Measurements from ENCODE around the gene ABHD2.

ABHD2 gene

DNA sequence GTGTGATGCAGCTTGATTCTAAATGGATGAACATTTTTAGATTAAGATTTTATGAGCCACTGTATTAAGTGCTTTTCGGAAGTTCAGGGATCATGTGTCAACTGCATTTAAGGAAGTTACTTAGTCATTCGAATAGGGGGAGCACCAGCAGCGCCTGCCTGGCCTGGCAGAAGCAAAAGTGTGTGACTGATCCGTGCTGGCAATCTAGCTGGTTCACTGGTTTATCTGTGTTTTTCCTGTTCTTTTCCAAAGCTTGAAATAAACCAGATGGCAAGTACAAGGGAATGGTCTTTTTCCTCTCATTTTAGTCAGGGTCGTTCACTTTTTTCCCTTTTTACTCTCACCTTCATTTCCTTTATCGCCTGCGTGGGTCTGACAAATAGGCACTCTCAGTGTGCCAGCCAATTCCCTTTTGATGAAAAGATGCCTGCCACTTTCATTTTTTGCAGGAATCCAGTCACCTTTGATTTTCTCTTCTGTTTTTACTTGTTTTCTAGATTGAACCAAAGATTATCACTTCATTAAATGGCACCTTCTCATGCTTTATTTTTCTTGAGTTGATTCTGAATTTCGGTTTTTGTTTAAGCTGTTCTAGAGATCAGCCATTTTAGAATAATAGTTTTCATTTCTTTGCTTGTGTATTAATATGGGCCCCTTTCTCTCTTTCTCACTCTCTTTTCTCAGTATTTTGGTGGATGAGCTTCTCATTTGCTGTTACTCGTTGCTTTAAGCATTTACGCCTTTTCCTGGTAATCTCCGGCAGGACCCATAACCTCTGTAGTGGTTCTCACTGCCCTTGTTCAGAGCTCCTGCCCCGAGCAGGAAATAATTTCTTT, 2.8 kb downstream of the ABHD2 start:
- Histone ChIP-seq H3K9me3 (ENCODE audit: control insufficient read depth, low read depth, low read length) (no peaks in the 10 kb centered on the region), H3K36me3 (ENCODE audit: control insufficient read depth, low read depth, low read length) (no peaks in the 10 kb centered on the region), H3K27me3 (ENCODE audit: control insufficient read depth, insufficient read depth, low read length) (no peaks in the 10 kb centered on the region), H3K9ac (ENCODE audit: low read length) (no peak overlapping the region), H3K4me1 (ENCODE audit: control insufficient read depth, low read depth, low read length) (peaks cover 12% of the 10 kb centered on the region), H3K4me3 (ENCODE audit: low read length) (no peak overlapping the region), H3K27ac (ENCODE audit: low read length) (no peak overlapping the region)

DNA sequence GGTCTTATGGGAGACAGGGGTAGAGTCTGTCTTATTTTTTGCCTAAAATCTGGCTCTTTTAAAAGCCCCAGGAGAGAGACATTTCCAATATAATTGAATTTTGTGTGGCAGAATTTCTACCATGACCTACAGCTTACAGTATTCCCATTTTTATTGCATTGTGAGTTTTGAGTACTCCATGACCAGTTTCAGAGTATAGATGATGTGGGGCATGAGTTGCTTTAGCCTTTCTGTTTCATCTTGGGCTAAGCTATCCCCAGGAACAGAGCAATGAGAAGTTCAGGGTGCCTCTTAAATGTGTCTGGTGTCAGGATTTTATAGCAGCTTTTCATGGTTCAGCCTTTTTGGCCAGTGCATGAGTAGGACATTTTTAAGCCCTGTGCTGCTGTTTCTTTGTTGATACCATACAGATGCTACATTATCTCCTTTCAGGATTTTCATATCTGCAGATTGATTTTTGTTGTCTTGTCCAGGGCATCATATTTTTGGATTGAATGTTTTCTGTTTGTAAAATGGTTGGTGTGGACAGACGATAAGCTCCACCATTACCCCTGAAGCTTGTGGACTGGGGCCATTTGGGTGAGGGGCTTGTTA, 3.5 kb downstream of the ABHD2 start:
- H3K9ac ChIP-seq (ENCODE audit: low read length) = no peak overlapping the region

DNA sequence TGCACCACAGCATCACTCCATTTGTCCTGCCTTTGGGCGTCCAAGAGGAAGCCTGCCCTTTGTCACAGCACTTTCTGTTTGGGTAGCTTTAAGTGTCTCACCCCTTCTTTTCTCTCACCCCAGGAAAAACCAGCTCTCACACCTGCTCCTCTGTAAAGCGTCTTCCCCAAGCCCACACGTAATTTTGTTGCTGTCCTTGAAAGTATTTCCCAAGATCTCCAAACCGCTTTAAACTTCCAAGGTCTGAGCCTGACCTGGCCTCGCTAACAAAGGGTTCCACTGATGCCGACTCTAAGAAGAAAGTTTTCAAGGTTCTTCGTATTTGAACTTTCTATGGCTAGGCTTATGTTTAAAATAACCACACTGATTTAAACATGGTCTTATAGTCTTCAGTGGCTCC, 5.3 kb downstream of the ABHD2 start:
- H3K27ac ChIP-seq (ENCODE audit: low read length) = no peak overlapping the region
- H3K27me3 ChIP-seq (ENCODE audit: control insufficient read depth, insufficient read depth, low read length) = no peaks in the 10 kb centered on the region
- no peak overlapping the region for H3K4me3 ChIP-seq (ENCODE audit: low read length)
- no peaks in the 10 kb centered on the region for H3K36me3 ChIP-seq (ENCODE audit: control insufficient read depth, low read depth, low read length)
- no peaks in the 10 kb centered on the region for H3K9me3 ChIP-seq (ENCODE audit: control insufficient read depth, low read depth, low read length)
- no peak overlapping the region for H3K9ac ChIP-seq (ENCODE audit: low read length)
- peaks cover 4% of the 10 kb centered on the region for H3K4me1 ChIP-seq (ENCODE audit: control insufficient read depth, low read depth, low read length)

More for the DNA sequence above, 3.5 kb downstream of the ABHD2 start:
- H3K4me3 ChIP-seq (ENCODE audit: low read length) = no peak overlapping the region
- H3K36me3 ChIP-seq (ENCODE audit: control insufficient read depth, low read depth, low read length) = no peaks in the 10 kb centered on the region
- no peak overlapping the region for H3K27ac ChIP-seq (ENCODE audit: low read length)
- no peaks in the 10 kb centered on the region for H3K27me3 ChIP-seq (ENCODE audit: control insufficient read depth, insufficient read depth, low read length)
- H3K4me1 ChIP-seq (ENCODE audit: control insufficient read depth, low read depth, low read length) = peaks cover 12% of the 10 kb centered on the region
- H3K9me3 ChIP-seq (ENCODE audit: control insufficient read depth, low read depth, low read length) = no peaks in the 10 kb centered on the region

DNA sequence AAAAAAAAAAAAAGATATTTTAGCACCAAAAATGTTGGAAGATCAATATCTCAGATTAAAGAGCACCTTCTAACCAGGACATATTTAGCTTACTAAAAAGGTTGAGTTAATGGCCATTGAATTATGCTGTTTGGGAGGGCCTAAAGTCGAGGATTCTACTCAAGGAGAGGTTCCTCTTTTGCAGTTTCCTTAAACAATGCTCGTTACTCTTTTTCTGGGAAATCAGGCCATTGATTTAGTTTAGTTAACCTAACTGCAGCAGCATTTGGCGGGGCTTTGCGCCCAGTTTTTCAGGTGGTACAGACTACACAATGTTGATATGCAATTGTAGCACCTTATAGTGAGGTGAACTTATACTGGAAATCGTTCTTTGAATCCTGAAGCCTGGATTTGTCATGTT, 6.8 kb downstream of the ABHD2 start:
- H3K27me3 ChIP-seq (ENCODE audit: control insufficient read depth, insufficient read depth, low read length) = no peaks in the 10 kb centered on the region
- no peaks in the 10 kb centered on the region for H3K4me1 ChIP-seq (ENCODE audit: control insufficient read depth, low read depth, low read length)
- no peak overlapping the region for H3K9ac ChIP-seq (ENCODE audit: low read length)
- H3K27ac ChIP-seq (ENCODE audit: low read length) = no peak overlapping the region
- H3K36me3 ChIP-seq (ENCODE audit: control insufficient read depth, low read depth, low read length) = no peaks in the 10 kb centered on the region
- H3K9me3 ChIP-seq (ENCODE audit: control insufficient read depth, low read depth, low read length) = no peaks in the 10 kb centered on the region
- no peak overlapping the region for H3K4me3 ChIP-seq (ENCODE audit: low read length)

DNA sequence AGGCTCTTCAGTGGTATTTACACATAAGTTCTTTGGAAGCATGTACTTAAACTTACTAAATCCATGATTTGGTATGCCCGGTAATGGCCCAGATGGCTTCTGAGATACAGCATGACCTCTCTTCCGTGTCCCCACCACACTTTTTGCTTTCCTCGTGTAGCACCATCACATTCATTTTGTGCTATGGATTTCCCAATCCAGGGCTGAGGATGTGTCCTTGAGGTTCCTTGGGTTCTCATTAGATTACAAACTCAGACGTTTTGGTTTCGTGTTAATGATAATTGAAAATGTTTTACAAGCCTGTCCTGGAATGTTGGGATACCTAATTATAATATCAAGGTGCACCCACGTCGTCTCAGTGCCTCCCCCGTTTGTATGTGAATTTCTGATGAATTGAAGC, 7.3 kb downstream of the ABHD2 start:
- Histone ChIP-seq H3K36me3 (ENCODE audit: control insufficient read depth, low read depth, low read length) (no peaks in the 10 kb centered on the region), H3K27ac (ENCODE audit: low read length) (no peak overlapping the region), H3K4me3 (ENCODE audit: low read length) (no peak overlapping the region), H3K4me1 (ENCODE audit: control insufficient read depth, low read depth, low read length) (no peaks in the 10 kb centered on the region), H3K9me3 (ENCODE audit: control insufficient read depth, low read depth, low read length) (no peaks in the 10 kb centered on the region), H3K27me3 (ENCODE audit: control insufficient read depth, insufficient read depth, low read length) (no peaks in the 10 kb centered on the region), H3K9ac (ENCODE audit: low read length) (no peak overlapping the region)

DNA sequence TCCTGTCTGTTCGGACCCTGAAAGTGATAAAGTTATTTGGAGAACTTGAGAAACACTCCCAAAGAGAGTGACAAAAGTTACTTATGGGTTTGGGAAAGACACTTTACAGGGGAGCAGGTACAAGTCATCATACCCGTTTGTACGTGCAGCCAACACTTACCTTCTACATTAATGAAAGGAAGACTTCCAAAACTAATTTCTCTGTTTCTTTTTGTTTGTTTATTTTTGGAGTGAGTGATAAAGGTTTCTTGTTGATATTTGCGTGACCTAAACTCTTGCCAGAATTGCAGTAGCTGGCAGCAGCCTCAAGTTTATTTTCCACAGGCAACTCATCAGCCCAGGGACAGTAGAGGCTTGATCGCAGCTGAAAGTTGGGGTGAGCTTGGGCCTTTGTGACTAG, 8.4 kb downstream of the ABHD2 start:
- H3K36me3 ChIP-seq (ENCODE audit: control insufficient read depth, low read depth, low read length) = no peaks in the 10 kb centered on the region
- H3K27ac ChIP-seq (ENCODE audit: low read length) = no peak overlapping the region
- no peaks in the 10 kb centered on the region for H3K4me1 ChIP-seq (ENCODE audit: control insufficient read depth, low read depth, low read length)
- no peaks in the 10 kb centered on the region for H3K9me3 ChIP-seq (ENCODE audit: control insufficient read depth, low read depth, low read length)
- no peak overlapping the region for H3K4me3 ChIP-seq (ENCODE audit: low read length)
- H3K27me3 ChIP-seq (ENCODE audit: control insufficient read depth, insufficient read depth, low read length) = no peaks in the 10 kb centered on the region
- no peak overlapping the region for H3K9ac ChIP-seq (ENCODE audit: low read length)

DNA sequence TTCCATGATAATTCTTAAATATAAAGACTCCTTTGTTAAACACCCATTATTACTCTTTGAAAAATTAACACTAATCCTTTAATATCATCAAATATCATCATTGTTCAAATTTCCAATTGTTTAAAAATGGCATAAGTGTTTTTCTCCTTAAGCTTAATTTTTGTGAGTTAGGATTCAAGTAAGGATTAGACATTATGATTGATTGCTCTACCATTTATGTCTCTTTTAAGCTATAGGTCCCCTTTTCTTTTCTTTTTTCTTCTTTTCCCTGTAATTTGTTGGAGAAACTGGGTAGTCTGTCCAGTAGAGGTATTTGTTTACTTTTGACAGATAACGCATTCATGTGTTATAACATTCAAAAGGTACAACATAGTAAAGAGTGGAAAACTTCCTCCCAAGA, 9.1 kb downstream of the ABHD2 start:
- no peaks in the 10 kb centered on the region for H3K9me3 ChIP-seq (ENCODE audit: control insufficient read depth, low read depth, low read length)
- H3K27ac ChIP-seq (ENCODE audit: low read length) = no peak overlapping the region
- H3K9ac ChIP-seq (ENCODE audit: low read length) = no peak overlapping the region
- H3K4me3 ChIP-seq (ENCODE audit: low read length) = no peak overlapping the region
- H3K4me1 ChIP-seq (ENCODE audit: control insufficient read depth, low read depth, low read length) = no peaks in the 10 kb centered on the region
- H3K27me3 ChIP-seq (ENCODE audit: control insufficient read depth, insufficient read depth, low read length) = no peaks in the 10 kb centered on the region
- no peaks in the 10 kb centered on the region for H3K36me3 ChIP-seq (ENCODE audit: control insufficient read depth, low read depth, low read length)

DNA sequence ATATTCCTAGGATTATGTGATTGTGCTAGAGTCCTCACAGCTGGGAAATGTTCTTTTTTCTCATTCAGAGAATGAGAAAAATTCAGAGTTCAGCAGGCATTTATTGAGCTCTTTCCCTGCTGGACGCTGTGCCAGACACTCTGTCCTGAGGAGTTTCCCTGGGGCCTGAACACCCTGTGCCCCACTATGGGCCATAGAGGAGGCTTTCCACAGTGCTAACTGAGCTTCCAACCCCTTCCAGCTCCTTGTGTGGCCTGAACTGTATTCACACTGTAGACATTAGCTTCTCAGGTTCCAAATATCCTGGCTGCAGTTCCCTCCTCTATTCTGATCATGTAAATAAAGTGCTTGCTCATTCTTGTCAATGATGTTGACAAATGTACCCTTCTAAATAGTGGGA, 10.0 kb downstream of the ABHD2 start:
- Histone ChIP-seq H3K4me1 (ENCODE audit: control insufficient read depth, low read depth, low read length) (no peaks in the 10 kb centered on the region), H3K4me3 (ENCODE audit: low read length) (no peak overlapping the region), H3K27me3 (ENCODE audit: control insufficient read depth, insufficient read depth, low read length) (no peaks in the 10 kb centered on the region), H3K36me3 (ENCODE audit: control insufficient read depth, low read depth, low read length) (no peaks in the 10 kb centered on the region), H3K9ac (ENCODE audit: low read length) (no peak overlapping the region), H3K27ac (ENCODE audit: low read length) (no peak overlapping the region), H3K9me3 (ENCODE audit: control insufficient read depth, low read depth, low read length) (no peaks in the 10 kb centered on the region)

DNA sequence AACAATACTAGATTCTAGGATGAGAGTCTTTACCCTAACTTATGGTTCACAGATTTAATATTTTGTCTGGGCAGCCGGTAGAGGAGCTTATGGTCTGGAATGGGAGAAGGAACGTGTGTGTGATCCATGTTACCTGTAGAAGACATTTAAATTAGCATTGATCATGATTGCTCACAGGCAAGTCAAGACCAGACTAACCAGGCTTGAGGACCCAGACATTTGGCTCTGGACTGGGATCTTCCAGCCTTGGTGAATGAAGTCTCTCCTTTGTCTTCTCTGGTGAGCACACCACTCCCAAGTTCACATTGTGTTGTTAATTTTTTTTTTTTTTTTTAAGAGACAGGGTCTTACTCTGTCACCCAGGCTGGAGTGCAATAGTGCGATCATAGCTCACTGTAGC, 11.7 kb downstream of the ABHD2 start:
- H3K36me3 ChIP-seq (ENCODE audit: control insufficient read depth, low read depth, low read length) = no peaks in the 10 kb centered on the region
- no peak overlapping the region for H3K4me3 ChIP-seq (ENCODE audit: low read length)
- no peaks in the 10 kb centered on the region for H3K4me1 ChIP-seq (ENCODE audit: control insufficient read depth, low read depth, low read length)
- H3K27me3 ChIP-seq (ENCODE audit: control insufficient read depth, insufficient read depth, low read length) = no peaks in the 10 kb centered on the region
- no peaks in the 10 kb centered on the region for H3K9me3 ChIP-seq (ENCODE audit: control insufficient read depth, low read depth, low read length)
- no peak overlapping the region for H3K27ac ChIP-seq (ENCODE audit: low read length)
- H3K9ac ChIP-seq (ENCODE audit: low read length) = no peak overlapping the region

DNA sequence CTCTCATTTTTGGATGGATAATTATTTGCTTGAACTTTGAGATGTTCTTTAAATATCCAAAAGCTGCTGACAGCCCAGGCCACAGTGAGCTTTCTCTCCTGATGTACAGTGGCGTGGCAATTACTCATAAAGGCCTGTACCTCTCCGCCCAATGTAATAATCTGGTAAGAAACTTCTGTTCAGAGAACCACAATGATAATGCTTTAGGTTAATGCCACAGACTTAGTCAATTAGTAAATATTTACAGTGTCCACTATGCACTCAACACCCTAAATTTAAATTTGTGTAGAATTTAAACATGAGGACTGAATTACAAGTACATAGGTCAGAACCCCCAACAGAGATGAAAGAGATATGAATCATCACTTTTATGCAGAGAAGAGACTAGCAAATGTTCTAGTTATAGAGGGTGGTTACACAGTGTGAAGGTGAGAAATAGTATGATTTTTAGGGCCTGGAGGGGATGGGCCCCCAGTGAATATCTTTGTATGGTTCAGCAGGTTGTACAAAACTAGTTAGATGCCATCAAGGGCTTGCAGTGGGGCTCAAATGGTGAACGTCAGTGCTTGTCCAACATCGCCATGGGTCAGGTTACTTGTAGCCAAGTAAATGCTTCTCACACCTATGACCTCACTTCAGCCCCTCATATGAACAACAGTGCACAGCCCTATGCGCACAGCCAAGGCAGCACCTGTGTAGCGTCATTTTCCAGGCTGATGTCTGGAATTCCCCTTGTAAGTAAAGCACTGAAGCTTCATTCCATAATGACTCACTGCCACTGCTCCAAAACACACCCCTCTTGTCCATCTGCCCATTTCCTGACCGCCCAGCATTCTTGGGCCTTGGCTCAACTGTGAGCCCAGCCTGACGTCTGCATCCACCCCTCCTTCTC, 13.3 kb downstream of the ABHD2 start:
- no peaks in the 10 kb centered on the region for H3K27me3 ChIP-seq (ENCODE audit: control insufficient read depth, insufficient read depth, low read length)
- no peaks in the 10 kb centered on the region for H3K4me1 ChIP-seq (ENCODE audit: control insufficient read depth, low read depth, low read length)
- no peak overlapping the region for H3K9ac ChIP-seq (ENCODE audit: low read length)
- no peak overlapping the region for H3K4me3 ChIP-seq (ENCODE audit: low read length)
- H3K36me3 ChIP-seq (ENCODE audit: control insufficient read depth, low read depth, low read length) = no peaks in the 10 kb centered on the region
- H3K27ac ChIP-seq (ENCODE audit: low read length) = no peak overlapping the region
- no peaks in the 10 kb centered on the region for H3K9me3 ChIP-seq (ENCODE audit: control insufficient read depth, low read depth, low read length)

DNA sequence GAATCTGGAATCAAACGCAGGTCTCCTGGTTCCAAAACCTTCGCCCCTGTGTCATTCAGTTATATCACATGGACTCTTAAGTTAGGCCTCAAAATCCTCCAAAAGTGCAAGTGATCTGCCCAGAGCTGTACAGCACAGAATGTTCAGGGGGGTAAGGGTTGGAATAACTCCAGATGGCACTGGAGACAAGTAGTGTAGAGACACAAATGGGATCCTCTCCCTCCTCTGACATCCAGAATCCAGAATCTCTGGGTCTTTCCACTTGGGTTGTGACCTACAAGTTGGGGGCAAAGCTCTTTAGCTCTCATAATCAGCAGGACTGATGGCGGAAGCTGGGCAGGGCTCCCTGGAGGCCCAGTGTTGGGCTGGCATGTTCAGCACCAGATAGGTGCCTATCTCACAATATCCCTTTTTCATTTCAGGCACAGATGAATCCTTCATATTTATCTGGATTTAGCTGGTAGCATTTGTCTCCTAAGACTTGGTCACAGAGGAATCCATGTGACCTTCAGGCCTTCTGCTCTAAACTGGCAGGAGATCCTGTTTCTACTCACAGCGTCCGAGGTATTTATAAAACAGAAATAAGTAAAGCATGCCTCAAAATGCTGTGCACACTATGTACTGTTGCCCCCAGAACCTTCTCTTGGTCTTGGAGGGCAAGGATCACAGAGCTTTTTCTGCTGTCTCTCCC, 15.4 kb downstream of the ABHD2 start:
- Histone ChIP-seq H3K9me3 (ENCODE audit: control insufficient read depth, low read depth, low read length) (no peaks in the 10 kb centered on the region), H3K4me3 (ENCODE audit: low read length) (no peak overlapping the region), H3K9ac (ENCODE audit: low read length) (no peak overlapping the region), H3K27ac (ENCODE audit: low read length) (no peak overlapping the region), H3K27me3 (ENCODE audit: control insufficient read depth, insufficient read depth, low read length) (no peaks in the 10 kb centered on the region), H3K4me1 (ENCODE audit: control insufficient read depth, low read depth, low read length) (no peaks in the 10 kb centered on the region), H3K36me3 (ENCODE audit: control insufficient read depth, low read depth, low read length) (no peaks in the 10 kb centered on the region)

Data from iPS-18a (cell line).